Spleen (tissue), 7 donors: ENCODE measurements around the gene COBL.

Experiments used
- POLR2A ChIP-seq, 3 donors: fragments of 450-650 bp; IDR thresholded peaks; one replicate each; pipeline ENCODE4 v1.5.1; 2017; ENCODE audit warnings: antibody characterized with exemption in 3 of 3, mild to moderate bottlenecking in 1 of 3
- TF ChIP-seq, protein P1 (sequence below), 11 experiments: fragments of 200-600 bp in 7 of 11; fragments of 450-650 bp in 4 of 11; sonication (generic) in 4 of 11; IDR thresholded peaks in 8 of 11; conservative IDR thresholded peaks in 3 of 11; 1 replicate in 7 of 11; 2 replicates in 4 of 11; pipeline versions ENCODE4 v1.4.0 to v1.8.0; 2016 to 2021; ENCODE audit warnings: antibody characterized with exemption in 11 of 11, inconsistent platforms in 4 of 11, mild to moderate bottlenecking in 1 of 11
- donor health status: DM: no; HTN: no; CAD: no; lungs with moderate emphysema.
- donor health status: DM: no; HTN: no; CAD: no.
- donor health status: DM: no; HTN: no; CAD: no.

DNA sequence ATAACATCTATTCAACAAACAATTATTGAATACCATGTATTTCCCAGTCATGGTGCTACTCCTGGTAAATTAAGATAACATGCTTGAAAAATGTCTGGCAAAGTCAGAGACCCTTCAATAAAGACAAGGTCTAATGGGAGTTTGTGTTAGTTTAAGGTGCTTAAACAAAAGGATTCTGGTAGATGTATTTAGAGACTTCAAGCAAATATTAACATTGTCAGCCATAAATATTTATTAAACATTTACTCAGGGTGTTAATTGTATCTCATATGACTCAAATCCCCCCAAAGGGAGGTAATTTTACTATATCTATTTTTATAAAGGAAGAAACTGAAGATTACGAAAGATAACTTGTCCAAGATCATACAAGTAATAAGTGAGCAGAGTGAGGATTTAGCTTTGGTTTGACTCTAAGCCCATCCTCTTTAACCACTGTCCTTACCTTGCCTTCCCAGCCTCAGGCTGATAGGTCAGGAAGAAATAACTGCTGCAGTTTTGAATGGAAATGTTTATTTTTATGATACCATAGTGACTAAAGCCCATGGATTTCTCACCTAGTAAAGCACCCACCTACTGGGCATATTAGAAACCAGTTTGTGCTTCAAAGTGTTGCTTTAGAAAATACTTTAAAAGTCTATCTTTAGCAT is 215.4 kb downstream of the COBL start:
- TF ChIP-seq, protein P1, sequence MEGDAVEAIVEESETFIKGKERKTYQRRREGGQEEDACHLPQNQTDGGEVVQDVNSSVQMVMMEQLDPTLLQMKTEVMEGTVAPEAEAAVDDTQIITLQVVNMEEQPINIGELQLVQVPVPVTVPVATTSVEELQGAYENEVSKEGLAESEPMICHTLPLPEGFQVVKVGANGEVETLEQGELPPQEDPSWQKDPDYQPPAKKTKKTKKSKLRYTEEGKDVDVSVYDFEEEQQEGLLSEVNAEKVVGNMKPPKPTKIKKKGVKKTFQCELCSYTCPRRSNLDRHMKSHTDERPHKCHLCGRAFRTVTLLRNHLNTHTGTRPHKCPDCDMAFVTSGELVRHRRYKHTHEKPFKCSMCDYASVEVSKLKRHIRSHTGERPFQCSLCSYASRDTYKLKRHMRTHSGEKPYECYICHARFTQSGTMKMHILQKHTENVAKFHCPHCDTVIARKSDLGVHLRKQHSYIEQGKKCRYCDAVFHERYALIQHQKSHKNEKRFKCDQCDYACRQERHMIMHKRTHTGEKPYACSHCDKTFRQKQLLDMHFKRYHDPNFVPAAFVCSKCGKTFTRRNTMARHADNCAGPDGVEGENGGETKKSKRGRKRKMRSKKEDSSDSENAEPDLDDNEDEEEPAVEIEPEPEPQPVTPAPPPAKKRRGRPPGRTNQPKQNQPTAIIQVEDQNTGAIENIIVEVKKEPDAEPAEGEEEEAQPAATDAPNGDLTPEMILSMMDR (IDR thresholded peaks at IDR 0.05 in 8 of 11, conservative IDR thresholded peaks at IDR 0.05 in 3 of 11): no peak
- TF ChIP-seq POLR2A (IDR thresholded peaks at IDR 0.05): no peak
